Activated T-cell treated with anti-CD3 and anti-CD28 coated beads for 48 hours (primary cell): ENCODE results near the gene TTC23L.
"Not testable (repeated sequence)": the region's sequence is repeated elsewhere in the genome, so short reads cannot be mapped to it uniquely, and the experiment has no call there.

Source experiments
- DNase-seq: peaks from one replicate; pipeline ENCODE4 v3.0.0-alpha.2; 2020; ENCODE audit warnings: low read depth

The TTC23L gene

DNA sequence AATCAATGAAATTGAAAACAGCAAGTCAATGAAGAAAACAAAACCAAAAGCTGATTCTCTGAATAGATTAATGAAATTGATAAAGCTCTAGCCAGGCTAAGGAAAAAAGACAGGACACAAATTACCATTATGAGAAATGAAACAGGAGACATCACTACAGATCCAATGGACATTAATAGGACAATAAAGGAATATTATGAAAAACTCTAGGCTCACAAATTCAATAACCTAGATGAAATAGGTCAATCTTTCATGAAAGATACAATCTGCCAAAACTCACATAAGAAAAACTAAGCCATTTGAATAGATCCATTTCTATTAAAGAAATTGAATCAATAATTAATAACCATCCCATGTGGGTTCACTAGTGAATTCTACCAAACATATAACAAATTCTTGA lies 37.3 kb downstream of the TTC23L start:
- DNase-seq = no peak

DNA sequence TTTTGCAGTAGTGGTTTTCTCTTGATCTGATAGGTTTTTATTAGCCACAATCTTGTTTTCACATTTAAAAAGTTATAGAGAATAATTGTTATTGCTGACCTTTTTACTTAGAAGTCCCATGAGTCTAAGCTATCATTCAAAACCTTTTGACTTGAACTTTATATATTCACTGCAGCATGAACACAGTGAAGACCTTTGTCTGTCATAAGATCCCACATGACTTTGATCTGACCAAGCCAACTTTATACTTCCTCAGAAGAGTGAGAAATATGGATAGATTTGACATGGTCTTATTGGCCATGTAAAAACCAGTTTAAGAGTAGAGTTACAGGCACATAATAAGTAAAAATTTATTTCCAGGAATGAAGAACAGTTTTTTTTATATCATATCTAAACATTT lies 42.3 kb downstream of the TTC23L start:
- no peak for DNase-seq

DNA sequence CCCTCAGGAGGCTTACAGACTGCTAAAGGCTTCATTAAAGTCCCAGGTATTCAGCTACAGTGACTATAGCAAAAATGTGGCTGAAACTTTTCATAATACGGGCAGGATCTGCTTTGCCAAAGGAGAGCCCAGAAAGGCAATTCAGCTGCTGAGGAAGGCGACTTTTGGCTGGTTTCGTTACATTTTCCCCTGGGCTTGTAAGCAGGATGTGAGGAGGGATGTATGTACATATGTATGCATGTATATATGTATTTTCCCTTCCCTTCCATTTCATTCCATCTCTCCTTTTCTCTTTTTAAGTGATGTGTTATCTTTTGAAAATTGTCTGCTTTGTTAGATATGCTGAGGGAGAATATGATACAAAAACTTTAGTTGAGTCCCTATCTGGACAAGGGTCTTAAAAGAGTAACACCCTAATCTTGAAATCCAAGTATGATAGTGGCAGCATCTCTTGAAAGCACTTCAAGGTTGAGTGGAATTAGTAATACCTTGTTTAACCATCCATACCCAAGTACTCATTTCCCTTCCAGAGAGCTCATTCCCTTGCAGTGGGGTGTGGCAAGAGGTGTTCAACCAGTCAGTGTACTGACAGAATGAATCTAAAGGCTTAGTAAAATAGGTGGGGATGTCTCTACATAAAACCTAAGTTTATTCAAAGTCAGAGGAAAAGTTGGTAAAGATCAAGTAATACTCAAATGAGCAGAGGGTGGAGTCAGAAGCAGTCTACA lies 47.6 kb downstream of the TTC23L start:
- no peak for DNase-seq

DNA sequence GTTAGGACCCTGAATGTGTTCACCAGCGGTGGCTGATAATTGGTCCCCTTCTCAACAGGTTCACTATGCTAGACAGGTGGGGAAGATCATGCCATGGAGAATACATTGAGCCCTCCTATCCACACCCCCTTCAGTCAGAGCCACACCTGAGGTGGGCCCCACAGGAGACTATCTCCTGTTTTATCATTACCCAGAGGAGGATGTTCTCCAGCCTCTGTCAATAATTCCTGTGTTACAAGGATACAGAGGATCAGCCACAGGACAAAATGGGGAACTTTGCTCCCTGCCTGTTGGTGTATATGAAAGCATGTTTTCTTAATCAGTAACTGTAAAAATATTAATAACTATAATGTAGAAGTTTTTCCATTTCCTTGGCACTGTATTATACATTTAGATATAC lies 50.4 kb downstream of the TTC23L start:
- no peak for DNase-seq

DNA sequence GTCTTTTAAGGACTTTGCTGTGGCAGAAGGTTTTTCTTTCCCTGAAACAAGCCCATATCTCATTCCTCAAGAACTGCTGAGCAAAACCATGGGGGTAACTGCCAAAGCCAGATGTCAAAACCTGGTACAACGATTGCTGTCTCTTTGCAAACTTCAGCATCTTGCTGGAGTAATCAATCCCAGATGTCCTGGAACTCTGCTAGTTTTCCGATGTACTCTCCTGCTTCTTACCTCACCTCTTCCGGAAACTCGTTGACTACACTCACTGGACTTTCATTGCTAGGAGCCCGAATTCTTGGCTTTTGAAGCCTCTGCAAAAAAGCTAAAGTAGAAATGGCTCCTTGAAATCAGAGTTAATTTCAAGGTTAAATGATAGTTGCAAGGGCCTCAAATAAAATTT lies 53.0 kb downstream of the TTC23L start:
- no peak for DNase-seq

DNA sequence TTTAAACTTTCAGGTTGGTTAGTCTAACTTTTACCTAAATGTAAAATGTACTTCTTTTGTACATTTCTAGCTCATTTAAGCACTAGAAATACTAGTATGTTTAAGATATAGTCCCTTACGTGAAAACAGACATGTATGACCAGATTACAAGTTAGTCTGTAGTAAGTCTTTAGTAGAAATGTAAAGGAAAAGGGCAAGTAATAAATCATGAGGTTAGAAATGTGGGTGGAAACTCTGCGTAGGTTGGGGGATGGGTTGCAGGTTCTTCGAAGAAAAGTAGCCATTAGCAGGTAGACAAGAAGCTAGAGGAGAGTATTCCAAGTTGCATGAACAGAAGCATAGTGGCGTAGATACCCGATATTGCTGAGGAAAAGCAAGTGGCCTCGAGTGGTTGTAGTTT lies 53.5 kb downstream of the TTC23L start:
- DNase-seq = no peak

DNA sequence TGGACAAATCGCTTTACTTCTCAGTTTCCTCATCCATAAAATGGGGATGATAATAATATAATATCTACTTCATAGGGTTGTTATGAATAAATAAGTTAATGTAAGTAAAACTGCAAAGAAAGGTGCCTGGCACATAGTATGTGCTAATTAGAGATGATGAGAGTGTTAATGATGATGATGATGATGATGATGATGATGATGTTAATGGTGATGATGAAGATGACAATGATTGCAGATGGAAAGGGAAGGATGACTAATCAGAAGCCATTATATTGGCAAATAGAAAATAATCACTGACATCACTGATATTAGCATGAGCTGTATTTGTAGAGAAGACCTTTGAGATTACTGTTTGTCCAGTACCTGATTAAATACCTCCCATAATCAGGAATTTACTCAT lies 55.8 kb downstream of the TTC23L start:
- no peak for DNase-seq

DNA sequence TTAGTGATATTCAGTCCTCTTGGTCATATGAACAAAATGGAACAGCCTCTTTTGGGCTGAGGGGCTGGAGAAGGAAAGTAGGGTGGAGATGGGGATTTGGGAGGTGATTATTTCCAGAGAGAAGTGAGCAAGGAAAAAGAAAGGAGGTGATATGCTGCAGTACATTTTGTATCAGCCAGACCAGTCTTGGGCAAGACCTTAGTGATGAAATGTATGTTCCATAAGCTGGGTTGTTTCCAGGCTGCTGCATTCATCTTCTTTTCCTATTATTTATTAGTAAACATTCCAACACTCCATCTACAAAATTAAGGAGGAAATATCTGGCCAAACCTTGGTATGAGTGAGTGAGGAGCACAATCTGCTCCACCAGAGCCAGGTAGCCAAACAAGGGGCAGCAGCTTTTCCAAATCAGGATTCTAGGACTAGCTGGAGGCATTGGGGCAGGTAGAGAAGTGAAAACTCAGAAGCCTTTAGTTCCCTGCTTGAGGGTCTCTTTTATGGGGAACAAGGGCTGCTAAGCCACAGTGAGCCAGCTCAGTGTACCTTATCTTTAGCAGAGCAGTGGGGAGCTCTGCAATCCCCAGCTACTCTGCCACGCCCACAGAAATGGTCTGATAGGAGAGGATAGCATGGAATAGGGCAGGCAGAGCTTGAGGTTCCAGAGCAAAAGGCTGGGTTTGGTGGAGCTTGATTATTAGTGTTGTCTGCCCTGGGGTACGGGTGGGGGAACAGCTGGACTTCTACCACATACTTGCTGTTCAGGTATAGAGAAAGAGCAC lies 56.9 kb downstream of the TTC23L start:
- no peak for DNase-seq

DNA sequence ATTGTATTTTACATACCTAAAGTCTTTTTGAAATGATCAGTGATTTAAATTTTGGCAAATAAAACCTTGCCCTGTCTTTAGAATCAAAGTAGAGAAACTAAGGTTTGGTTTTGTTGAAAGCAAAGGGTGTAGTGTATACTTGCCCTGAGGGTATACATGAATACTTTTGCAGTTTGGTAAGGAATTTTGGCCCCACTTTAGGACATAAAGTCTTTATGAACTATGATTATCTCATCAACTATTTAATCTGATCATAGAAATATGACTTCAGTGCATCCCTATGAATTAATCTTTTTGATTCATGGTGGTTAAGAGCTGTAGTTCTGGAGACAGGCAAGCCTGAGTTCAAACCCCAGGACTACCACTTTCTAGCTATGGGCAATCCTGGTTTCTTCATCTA lies 58.7 kb downstream of the TTC23L start:
- DNase-seq = no peak

DNA sequence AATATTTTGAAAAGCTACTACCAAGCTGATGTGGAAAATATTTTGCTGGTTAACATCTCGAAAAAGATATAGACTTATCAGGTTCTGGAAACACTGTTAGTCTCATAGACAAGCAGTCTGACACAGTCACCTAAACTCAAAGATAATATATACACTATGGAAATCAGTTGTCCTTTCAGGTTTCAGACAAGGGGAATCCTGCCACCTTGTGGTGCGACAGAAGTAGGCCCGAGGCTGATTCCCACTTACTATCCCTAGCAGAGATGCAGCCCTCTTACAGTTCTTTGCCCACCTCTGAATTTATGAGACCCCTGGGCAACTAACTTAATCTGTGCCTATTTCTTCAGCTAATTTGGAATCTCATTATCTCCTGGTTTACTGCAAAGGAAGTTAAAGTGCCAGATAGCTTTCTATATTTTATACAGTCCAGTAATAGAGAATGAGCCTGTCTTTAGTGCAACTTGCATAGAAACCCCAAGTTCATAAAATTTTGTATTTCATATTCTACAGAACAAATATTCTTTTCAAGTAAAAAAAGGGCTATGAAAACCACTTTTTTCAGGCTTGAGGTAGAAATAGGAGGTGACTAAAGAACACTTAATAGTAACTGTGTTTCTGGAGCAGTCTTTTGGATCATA lies 59.4 kb downstream of the TTC23L start:
- DNase-seq = peak; percentile 30

DNA sequence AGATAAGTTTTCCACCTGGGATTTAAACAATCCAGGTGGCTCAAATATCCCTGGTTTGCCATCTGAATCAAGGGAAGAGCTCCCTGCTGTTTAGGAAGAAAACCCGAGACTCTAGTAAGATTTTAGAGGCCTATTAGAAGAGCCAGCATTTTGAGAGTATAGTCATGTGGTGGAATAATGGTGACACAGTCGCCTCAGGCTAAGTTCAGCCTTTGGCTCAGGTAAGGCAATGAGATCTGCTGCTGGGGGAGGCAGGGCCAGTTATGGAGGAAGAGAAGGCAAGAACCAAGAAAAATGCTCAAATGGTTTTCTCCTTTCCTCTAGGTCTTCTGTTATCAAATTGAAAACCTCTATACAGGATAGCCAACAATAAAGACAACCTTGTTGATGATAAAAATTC lies 60.1 kb downstream of the TTC23L start:
- DNase-seq = no peak

DNA sequence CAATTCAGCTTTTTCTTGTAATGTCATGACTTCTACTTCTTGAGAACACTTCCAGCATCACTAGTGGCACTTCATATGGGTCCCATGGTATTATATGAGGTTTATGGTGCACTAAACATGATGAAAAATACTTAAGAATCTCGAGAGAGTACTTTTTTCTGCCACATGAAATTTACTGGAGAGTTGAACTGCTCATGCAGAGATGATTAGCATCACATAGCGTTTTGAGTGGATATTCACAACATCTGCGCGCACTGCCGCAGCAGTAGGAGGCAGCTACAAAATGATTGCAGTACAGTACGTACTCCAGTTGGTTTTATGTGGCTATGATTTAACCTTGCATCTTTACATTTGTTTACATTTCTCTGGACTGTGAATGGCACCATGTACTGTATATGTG lies 61.7 kb downstream of the TTC23L start:
- DNase-seq = no peak

DNA sequence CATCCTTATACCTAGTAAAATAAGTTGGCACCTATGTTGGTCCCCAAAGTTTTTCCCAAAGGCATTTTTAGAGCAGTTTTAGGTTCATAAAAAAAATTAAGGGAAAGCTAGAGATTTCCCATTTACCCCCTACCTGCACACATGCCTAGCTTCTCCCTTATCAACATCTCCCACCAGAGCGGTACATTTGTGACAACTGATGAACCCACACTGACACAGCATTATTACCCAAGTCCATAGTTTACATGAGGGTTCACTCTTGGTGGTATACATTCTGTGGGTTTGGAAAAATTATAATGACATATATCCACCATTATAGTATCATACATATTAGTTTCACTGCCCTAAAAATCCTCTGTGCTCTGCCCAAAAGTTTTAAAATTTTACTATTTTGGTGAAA lies 64.3 kb downstream of the TTC23L start:
- no peak for DNase-seq

DNA sequence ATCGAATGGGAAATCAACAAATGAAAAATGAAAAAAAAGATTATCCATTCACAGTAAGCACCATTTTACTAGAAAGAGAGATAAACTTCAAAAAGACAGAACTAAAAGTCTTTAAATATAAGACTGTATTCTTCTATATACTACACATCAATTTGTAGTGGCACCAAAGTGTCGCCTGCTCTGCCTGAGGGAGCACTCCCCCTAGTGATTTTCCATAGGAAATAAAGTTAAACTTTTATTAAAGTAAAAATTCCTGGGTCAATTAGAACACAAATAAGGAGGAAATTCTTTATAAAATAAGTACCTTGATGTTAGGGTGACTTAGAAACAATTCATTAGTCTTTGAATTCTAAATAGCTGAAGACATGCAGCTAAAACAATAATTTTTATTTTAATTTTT lies 66.6 kb downstream of the TTC23L start:
- DNase-seq = no peak

DNA sequence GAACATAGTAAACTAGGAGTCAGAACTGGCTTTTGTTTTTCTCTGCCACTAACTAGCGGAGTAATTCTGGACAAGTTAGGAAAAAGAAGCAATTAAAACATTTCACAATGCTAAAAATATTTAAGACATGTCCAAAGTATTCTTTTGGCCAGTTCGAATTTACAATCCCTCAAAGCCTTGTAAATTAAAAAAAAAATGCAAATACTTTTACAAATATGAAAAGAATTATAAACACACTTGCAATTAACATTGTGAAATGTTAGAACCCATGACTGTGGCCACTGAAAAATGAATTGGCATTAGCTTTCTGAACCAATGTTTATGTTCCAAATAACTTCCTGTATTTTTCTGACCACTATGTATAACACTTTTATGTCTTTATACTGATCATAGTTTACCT lies 74.1 kb downstream of the TTC23L start:
- no peak for DNase-seq

DNA sequence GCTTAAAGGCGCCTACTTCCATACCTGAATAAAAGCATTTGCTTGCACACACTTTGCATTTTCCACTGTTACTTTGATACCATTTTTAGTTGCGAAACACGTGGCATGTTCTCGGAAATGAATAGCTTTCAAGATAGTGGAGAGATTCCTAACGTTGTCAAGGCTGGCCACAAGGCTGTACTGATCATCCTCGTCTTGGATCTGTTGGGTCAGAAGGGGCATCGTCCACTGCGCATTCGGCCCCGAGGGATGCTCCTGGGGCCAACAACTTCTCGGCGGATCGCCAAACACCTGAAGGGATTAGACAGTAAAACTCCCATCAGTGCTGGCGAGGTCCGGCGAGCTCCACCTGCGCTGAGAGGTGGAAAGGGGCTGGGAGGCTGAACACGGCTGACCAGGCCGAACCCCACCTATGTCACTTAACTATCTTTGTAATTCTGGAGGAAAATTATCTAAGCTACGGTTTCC lies 75.7 kb downstream of the TTC23L start:
- DNase-seq = peak; percentile 9

DNA sequence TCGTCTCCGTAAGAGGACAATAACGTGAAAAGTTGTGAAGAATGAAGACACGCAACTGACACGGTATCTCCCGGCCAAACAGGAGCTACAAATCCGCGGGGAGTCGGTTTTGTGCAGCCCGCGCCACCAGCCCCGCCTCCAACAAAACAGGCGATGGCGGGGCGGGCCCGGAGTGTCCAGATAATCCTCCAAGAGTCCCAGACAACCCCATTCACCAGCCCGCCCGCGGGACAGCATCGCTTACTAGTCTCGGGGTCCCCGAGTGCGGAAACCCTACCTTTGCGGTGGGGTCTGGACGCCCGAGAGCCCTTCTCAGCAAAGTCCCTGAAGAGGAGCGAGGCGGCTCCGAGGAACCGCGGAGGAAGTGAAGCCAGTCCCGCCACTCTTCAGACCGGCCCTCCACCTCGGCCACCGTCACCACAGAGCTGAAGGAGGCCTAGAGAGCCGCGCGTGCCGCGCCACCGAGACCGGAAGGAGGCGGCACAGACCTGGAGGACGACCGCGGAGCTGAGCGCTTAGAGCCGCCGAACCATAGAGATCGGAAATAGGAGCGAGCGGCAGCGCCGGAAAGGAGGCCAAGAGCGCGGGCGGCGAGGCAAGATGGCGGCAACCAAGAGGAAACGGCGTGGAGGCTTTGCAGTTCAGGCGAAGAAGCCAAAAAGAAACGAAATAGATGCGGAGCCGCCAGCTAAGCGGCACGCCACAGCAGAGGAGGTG lies 76.3 kb downstream of the TTC23L start, which contains the start of the genes BRIX1 and RAD1:
Gene BRIX1, plus strand, starts transcription at position 573 of the 717 bp plus-strand sequence. Its CDS starts 28 bp downstream, at position 601.
Gene RAD1, minus strand, starts transcription at position 366 of the 717 bp plus-strand sequence. CDS start 612 bp downstream, outside the sequence.
- DNase-seq = peak; percentile 93

DNA sequence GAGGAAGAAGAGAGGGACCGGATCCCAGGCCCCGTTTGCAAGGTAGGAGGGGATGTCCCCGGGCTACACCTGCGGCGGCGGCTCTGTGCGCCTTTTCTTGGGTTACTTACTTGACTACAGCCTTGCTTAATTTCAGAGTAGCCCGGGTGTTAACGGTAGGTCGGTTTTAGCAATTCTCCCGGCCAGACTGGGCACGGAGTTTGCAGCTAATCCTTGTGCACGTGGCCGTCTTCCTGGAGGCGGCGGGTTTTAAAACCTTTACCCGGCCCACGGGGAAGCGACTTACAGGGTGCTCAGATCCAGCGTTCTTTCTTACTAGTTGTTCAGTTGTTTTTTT lies 76.9 kb downstream of the TTC23L start:
- no peak for DNase-seq

DNA sequence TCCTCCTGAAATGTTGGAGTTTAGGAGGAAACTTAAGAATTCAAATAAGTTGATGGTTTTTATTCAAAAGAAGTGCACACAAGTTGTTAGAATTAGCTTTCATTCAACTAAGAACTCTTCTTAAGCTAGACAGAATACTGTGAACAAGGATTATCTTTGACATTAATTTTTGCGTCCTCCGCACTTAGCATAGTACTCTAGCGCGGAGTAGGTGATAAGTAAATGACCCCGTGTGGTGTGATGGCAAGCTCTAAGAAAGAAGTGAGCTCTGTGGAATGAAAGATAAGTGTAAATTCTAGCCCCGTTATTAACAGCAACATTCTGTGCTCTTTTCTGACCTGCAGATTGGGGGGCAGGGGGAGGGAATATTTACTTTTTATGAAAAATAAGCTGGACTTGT lies 77.6 kb downstream of the TTC23L start:
- DNase-seq = no peak

DNA sequence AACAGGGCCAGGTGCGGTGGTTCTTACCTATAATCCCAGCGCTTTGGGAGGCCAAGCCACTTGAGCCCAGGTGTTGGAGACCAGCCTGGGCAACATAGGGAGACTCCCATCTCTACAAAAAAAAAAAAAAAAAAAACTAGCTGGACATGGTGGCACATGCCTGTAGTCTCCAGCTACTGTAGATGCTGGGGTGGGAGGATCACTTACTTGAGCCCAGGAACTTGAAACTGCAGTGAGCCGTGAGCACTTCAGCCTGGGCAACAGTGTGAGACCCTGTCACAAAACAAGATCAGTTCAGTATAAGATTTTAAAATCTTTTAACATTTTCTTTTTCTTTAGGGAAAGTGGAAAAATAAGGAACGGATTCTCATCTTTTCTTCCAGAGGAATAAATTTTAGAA lies 79.1 kb downstream of the TTC23L start:
- DNase-seq = no peak

DNA sequence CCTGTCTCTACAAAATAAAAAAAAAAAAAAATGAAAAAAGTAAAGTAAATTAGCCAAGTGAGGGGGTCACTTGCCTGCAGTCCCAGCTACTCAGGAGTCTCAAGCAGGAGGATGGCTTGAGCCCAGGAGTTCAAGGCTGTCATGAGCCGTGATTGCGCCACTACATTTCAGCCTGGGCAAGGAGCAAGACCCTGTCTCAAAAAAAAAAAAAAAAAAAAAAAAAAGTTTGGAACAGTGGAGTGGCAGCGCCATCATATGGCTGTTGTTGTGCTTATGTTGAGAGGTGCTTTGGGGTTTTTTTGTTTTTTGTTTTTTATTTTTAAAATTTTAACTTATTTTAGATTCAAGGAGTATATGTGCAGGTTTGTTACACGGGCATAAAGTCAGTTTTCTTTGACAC lies 80.1 kb downstream of the TTC23L start:
- DNase-seq = no peak

DNA sequence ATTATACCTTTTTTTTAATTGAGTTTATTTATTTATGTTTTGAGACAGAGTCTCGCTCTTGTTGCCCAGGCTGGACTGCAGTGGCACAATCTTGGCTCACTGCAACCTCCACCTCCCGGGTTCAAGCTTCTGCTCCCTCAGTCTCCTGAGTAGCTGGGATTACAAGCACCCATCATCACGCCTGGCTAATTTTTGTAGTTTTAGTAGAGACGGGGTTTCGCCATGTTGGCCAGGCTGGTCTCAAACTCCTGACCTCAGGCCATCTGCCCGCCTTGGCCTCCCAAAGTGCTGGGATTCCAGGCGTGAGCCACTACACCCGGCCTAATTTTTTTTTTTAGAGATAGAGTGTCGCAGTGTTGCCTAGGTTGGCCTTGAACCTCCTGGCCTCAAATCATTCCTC lies 84.3 kb downstream of the TTC23L start:
- DNase-seq = not testable (repeated sequence)
